ENCODE data around the gene FRMD1. TPM values are rescaled to one million over a fixed set of nuclear protein-coding genes. Genes with fewer than 3 reads are reported as not detected.

Gene FRMD1
- total RNA-seq, 1 experiment from 2014 or later = not detected

GRCh38 chr6:168116975-168117899, 38.2 kb upstream of the FRMD1 start:
- H3K9me3 ChIP-seq (ENCODE audit: low read length) = no peaks in the 10 kb centered on the region
- H4K20me1 ChIP-seq (ENCODE audit: insufficient read depth, low read depth, low read length) = no peaks in the 10 kb centered on the region
- H3K36me3 ChIP-seq (ENCODE audit: insufficient read depth, low read length) = no peaks in the 10 kb centered on the region
- no peaks in the 10 kb centered on the region for H3K4me1 ChIP-seq (ENCODE audit: low read length)
- no peaks in the 10 kb centered on the region for H3K9me2 ChIP-seq (replicated peaks; ENCODE audit: insufficient read depth, low read length)
- DNase-seq = no peak
- no peak overlapping the region for H3K4me3 ChIP-seq (ENCODE audit: low read length)
- H3K27ac ChIP-seq (ENCODE audit: low read length) = no peak overlapping the region
- no peak overlapping the region for H2AFZ ChIP-seq (ENCODE audit: low read length)
- H3K79me2 ChIP-seq (ENCODE audit: low read length) = no peaks in the 10 kb centered on the region
- no peak overlapping the region for H3K4me2 ChIP-seq (ENCODE audit: low read depth, low read length, poor library complexity, severe bottlenecking)
- H3K27me3 ChIP-seq (ENCODE audit: low read length) = no peaks in the 10 kb centered on the region
- H3K9ac ChIP-seq (ENCODE audit: low read length) = no peak overlapping the region

GRCh38 chr6:168116438-168116974, 37.5 kb upstream of the FRMD1 start:
- Histone ChIP-seq H3K4me3 (ENCODE audit: low read length) (no peak overlapping the region), H3K36me3 (ENCODE audit: insufficient read depth, low read length) (no peaks in the 10 kb centered on the region), H2AFZ (ENCODE audit: low read length) (no peak overlapping the region), H3K4me1 (ENCODE audit: low read length) (no peaks in the 10 kb centered on the region), H3K4me2 (ENCODE audit: low read depth, low read length, poor library complexity, severe bottlenecking) (no peak overlapping the region), H3K9ac (ENCODE audit: low read length) (no peak overlapping the region), H3K27me3 (ENCODE audit: low read length) (no peaks in the 10 kb centered on the region), H3K9me2 (replicated peaks; ENCODE audit: insufficient read depth, low read length) (no peaks in the 10 kb centered on the region), H3K27ac (ENCODE audit: low read length) (no peak overlapping the region), H4K20me1 (ENCODE audit: insufficient read depth, low read depth, low read length) (no peaks in the 10 kb centered on the region), H3K79me2 (ENCODE audit: low read length) (no peaks in the 10 kb centered on the region), H3K9me3 (ENCODE audit: low read length) (no peaks in the 10 kb centered on the region)
- DNase-seq = no peak

DNA sequence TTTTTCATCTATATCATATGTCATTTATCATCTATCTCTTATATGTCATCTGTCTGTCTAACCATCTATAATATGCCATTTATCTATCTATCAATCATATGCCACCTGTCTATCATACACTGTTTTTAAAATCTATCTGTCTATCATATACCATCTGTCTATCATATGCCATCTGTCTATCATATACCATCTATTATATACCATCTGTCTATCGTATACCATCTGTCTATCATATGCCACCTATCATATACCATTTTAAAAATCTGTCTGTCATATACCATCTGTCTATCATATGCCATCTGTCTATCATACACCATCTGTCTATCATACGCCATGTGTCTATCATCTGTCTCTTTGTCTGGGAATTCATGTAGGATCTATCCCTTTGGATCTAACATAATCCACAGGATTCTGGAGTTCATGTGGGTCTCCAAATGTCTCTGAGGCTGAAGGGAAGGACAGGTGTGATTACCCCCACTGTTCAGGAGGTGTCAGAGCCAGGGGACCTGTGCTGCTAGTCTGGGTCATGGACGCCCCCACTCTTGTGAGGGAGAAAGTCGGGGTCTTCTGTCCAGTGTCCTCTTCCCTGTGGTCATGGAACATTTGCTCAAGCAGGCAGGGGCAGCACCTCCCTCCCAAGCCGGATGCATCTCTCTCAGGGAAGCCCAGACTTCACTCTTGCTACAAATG, 36.9 kb upstream of the FRMD1 start:
- Histone ChIP-seq H3K4me2 (ENCODE audit: low read depth, low read length, poor library complexity, severe bottlenecking) (no peak overlapping the region), H3K27ac (ENCODE audit: low read length) (no peak overlapping the region), H3K4me3 (ENCODE audit: low read length) (no peak overlapping the region), H3K9me3 (ENCODE audit: low read length) (no peaks in the 10 kb centered on the region), H3K79me2 (ENCODE audit: low read length) (no peaks in the 10 kb centered on the region), H3K9ac (ENCODE audit: low read length) (no peak overlapping the region), H3K36me3 (ENCODE audit: insufficient read depth, low read length) (no peaks in the 10 kb centered on the region), H4K20me1 (ENCODE audit: insufficient read depth, low read depth, low read length) (no peaks in the 10 kb centered on the region), H3K4me1 (ENCODE audit: low read length) (no peaks in the 10 kb centered on the region), H3K9me2 (replicated peaks; ENCODE audit: insufficient read depth, low read length) (no peaks in the 10 kb centered on the region), H3K27me3 (ENCODE audit: low read length) (no peaks in the 10 kb centered on the region), H2AFZ (ENCODE audit: low read length) (no peak overlapping the region)
- DNase-seq = no peak

DNA sequence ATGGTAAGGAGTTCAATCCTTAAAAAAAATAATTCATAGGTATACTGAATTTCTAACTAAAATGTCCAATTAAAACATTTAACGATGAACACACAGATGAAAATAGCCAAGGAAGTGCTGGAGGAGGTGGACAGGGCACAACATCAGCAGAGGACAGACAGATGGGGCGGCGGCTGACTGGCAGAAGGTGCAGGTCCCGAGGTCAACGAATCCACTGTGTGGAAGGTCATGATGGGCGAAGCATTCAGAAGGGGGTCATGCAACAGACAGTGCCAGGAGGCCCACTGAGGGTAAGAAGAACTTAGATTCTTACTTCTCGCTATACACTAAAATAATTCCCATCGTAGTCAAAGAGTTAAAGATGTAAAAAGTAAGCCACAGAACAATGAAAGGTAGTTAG, 34.2 kb upstream of the FRMD1 start:
- no peaks in the 10 kb centered on the region for H3K9me2 ChIP-seq (replicated peaks; ENCODE audit: insufficient read depth, low read length)

GRCh38 chr6:168111911-168112310, 32.9 kb upstream of the FRMD1 start:
- H3K27me3 ChIP-seq (ENCODE audit: low read length) = no peaks in the 10 kb centered on the region
- no peak overlapping the region for H2AFZ ChIP-seq (ENCODE audit: low read length)
- DNase-seq = no peak
- no peak overlapping the region for H3K27ac ChIP-seq (ENCODE audit: low read length)
- no peaks in the 10 kb centered on the region for H3K9me2 ChIP-seq (replicated peaks; ENCODE audit: insufficient read depth, low read length)
- no peaks in the 10 kb centered on the region for H3K79me2 ChIP-seq (ENCODE audit: low read length)
- no peak overlapping the region for H3K9ac ChIP-seq (ENCODE audit: low read length)
- H3K4me1 ChIP-seq (ENCODE audit: low read length) = no peaks in the 10 kb centered on the region
- H3K4me2 ChIP-seq (ENCODE audit: low read depth, low read length, poor library complexity, severe bottlenecking) = no peak overlapping the region
- no peak overlapping the region for H3K4me3 ChIP-seq (ENCODE audit: low read length)
- no peaks in the 10 kb centered on the region for H3K9me3 ChIP-seq (ENCODE audit: low read length)
- no peaks in the 10 kb centered on the region for H3K36me3 ChIP-seq (ENCODE audit: insufficient read depth, low read length)
- H4K20me1 ChIP-seq (ENCODE audit: insufficient read depth, low read depth, low read length) = no peaks in the 10 kb centered on the region

More for the DNA sequence above, 34.2 kb upstream of the FRMD1 start:
- Histone ChIP-seq H3K27ac (ENCODE audit: low read length) (no peak overlapping the region), H4K20me1 (ENCODE audit: insufficient read depth, low read depth, low read length) (no peaks in the 10 kb centered on the region), H3K27me3 (ENCODE audit: low read length) (no peaks in the 10 kb centered on the region), H3K9ac (ENCODE audit: low read length) (no peak overlapping the region), H2AFZ (ENCODE audit: low read length) (no peak overlapping the region), H3K4me2 (ENCODE audit: low read depth, low read length, poor library complexity, severe bottlenecking) (no peak overlapping the region), H3K4me3 (ENCODE audit: low read length) (no peak overlapping the region), H3K9me3 (ENCODE audit: low read length) (no peaks in the 10 kb centered on the region), H3K4me1 (ENCODE audit: low read length) (no peaks in the 10 kb centered on the region), H3K79me2 (ENCODE audit: low read length) (no peaks in the 10 kb centered on the region), H3K36me3 (ENCODE audit: insufficient read depth, low read length) (no peaks in the 10 kb centered on the region)
- DNase-seq = no peak

DNA sequence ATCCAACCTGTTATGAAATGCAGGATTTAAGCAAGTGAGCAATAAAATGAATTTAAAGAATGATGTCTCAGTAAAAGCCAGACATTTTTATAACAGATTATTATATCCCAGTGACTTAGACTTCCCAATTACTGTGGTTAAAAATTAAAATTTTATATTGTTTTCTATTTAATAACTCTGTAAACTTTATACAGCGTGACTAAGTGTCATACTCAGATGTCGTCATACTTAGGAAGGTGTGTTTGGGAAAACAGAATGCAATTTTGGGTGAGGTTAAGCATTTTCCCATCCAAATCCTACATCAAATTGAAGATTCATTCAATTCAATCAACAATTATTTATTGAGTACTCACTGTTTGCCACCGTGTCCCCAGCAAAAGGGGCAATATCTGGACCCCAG, 31.4 kb upstream of the FRMD1 start:
- Histone ChIP-seq H4K20me1 (ENCODE audit: insufficient read depth, low read depth, low read length) (no peaks in the 10 kb centered on the region), H2AFZ (ENCODE audit: low read length) (no peak overlapping the region), H3K4me3 (ENCODE audit: low read length) (no peak overlapping the region), H3K27ac (ENCODE audit: low read length) (no peak overlapping the region), H3K36me3 (ENCODE audit: insufficient read depth, low read length) (no peaks in the 10 kb centered on the region), H3K9me3 (ENCODE audit: low read length) (no peaks in the 10 kb centered on the region), H3K9ac (ENCODE audit: low read length) (no peak overlapping the region), H3K27me3 (ENCODE audit: low read length) (no peaks in the 10 kb centered on the region), H3K9me2 (replicated peaks; ENCODE audit: insufficient read depth, low read length) (no peaks in the 10 kb centered on the region), H3K4me2 (ENCODE audit: low read depth, low read length, poor library complexity, severe bottlenecking) (no peak overlapping the region), H3K79me2 (ENCODE audit: low read length) (no peaks in the 10 kb centered on the region), H3K4me1 (ENCODE audit: low read length) (no peaks in the 10 kb centered on the region)
- DNase-seq = no peak

GRCh38 chr6:168109171-168109570, 30.2 kb upstream of the FRMD1 start:
- Histone ChIP-seq H3K9me3 (ENCODE audit: low read length) (no peaks in the 10 kb centered on the region), H3K36me3 (ENCODE audit: insufficient read depth, low read length) (no peaks in the 10 kb centered on the region), H3K9ac (ENCODE audit: low read length) (no peak overlapping the region), H4K20me1 (ENCODE audit: insufficient read depth, low read depth, low read length) (no peaks in the 10 kb centered on the region), H3K27me3 (ENCODE audit: low read length) (no peaks in the 10 kb centered on the region), H3K4me1 (ENCODE audit: low read length) (no peaks in the 10 kb centered on the region), H3K79me2 (ENCODE audit: low read length) (no peaks in the 10 kb centered on the region), H3K4me2 (ENCODE audit: low read depth, low read length, poor library complexity, severe bottlenecking) (no peak overlapping the region), H3K27ac (ENCODE audit: low read length) (no peak overlapping the region), H2AFZ (ENCODE audit: low read length) (no peak overlapping the region), H3K9me2 (replicated peaks; ENCODE audit: insufficient read depth, low read length) (no peaks in the 10 kb centered on the region), H3K4me3 (ENCODE audit: low read length) (no peak overlapping the region)
- DNase-seq = no peak

DNA sequence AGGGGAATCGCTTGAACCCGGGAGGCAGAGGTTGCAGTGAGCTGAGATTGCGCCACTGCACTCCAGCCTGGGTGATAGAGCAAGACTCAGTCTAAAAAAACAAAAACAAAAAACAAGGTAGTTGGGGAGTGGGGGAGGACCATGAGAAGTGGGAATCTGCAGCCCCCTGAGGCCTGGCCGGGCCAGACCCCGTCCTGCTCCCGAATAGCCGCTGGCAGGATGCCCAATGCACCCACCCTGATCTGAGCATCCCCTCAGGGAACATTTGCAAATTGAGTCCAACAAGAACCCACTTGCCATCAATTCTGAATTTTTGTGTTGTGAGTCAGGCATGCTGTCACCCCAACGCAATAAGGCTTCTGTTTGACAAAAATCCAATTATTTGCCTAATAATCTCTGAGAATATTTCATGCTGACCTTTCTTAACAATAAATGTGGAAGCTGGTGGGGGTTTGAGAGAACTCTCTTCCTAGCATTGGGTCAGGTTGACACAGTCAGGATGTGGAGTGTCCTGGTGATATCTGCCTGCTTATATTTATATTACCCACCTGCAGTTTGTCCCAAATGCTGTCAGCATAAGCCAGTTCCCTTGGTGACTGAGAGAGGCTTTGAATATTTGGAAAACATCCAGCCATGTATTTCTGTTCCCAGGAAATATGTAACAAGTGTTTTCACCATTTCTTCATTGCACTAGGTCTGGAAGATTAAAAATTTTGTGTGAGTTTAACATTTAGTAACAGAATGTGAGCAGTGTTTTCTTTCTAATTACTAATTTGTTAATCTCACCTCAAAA, 28.4 kb upstream of the FRMD1 start:
- DNase-seq = no peak
- H3K4me1 ChIP-seq (ENCODE audit: low read length) = no peaks in the 10 kb centered on the region
- H3K27me3 ChIP-seq (ENCODE audit: low read length) = no peaks in the 10 kb centered on the region
- H3K4me3 ChIP-seq (ENCODE audit: low read length) = no peak overlapping the region
- no peak overlapping the region for H2AFZ ChIP-seq (ENCODE audit: low read length)
- no peaks in the 10 kb centered on the region for H3K9me2 ChIP-seq (replicated peaks; ENCODE audit: insufficient read depth, low read length)
- H3K79me2 ChIP-seq (ENCODE audit: low read length) = no peaks in the 10 kb centered on the region
- H3K4me2 ChIP-seq (ENCODE audit: low read depth, low read length, poor library complexity, severe bottlenecking) = no peak overlapping the region
- H3K9ac ChIP-seq (ENCODE audit: low read length) = no peak overlapping the region
- H3K36me3 ChIP-seq (ENCODE audit: insufficient read depth, low read length) = no peaks in the 10 kb centered on the region
- no peak overlapping the region for H3K27ac ChIP-seq (ENCODE audit: low read length)
- H3K9me3 ChIP-seq (ENCODE audit: low read length) = no peaks in the 10 kb centered on the region
- H4K20me1 ChIP-seq (ENCODE audit: insufficient read depth, low read depth, low read length) = no peaks in the 10 kb centered on the region

Data from Karpas-422 (cell line).